ENCODE results near the gene IL3RA. TPM values are rescaled to one million over a fixed set of nuclear protein-coding genes. Genes with fewer than 3 reads are reported as not detected.
A peak's percentile ranks its signal among the peaks of the same experiment; 100 is the strongest.

Gene IL3RA
- total RNA-seq, 1 donor from 2014 or later = 0.97 TPM

GRCh38 chrX:1418901-1419544, 82.4 kb downstream of the IL3RA start:
- no peak overlapping the region for H3K4me3 Mint-ChIP-seq (ENCODE audit: unreplicated experiment)
- H3K4me1 Mint-ChIP-seq (ENCODE audit: unreplicated experiment) = no peaks in the 10 kb centered on the region
- TF ChIP-seq, protein P1, sequence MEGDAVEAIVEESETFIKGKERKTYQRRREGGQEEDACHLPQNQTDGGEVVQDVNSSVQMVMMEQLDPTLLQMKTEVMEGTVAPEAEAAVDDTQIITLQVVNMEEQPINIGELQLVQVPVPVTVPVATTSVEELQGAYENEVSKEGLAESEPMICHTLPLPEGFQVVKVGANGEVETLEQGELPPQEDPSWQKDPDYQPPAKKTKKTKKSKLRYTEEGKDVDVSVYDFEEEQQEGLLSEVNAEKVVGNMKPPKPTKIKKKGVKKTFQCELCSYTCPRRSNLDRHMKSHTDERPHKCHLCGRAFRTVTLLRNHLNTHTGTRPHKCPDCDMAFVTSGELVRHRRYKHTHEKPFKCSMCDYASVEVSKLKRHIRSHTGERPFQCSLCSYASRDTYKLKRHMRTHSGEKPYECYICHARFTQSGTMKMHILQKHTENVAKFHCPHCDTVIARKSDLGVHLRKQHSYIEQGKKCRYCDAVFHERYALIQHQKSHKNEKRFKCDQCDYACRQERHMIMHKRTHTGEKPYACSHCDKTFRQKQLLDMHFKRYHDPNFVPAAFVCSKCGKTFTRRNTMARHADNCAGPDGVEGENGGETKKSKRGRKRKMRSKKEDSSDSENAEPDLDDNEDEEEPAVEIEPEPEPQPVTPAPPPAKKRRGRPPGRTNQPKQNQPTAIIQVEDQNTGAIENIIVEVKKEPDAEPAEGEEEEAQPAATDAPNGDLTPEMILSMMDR (IDR thresholded peaks at IDR 0.05; ENCODE audit: unreplicated experiment) = no peak
- peaks cover 8% of the 10 kb centered on the region for H3K9me3 Mint-ChIP-seq (ENCODE audit: unreplicated experiment)
- DNase-seq (ENCODE audit: low spot score) = no peak
- H3K27ac Mint-ChIP-seq (ENCODE audit: unreplicated experiment) = no peak overlapping the region
- peaks cover 30% of the 10 kb centered on the region for H3K27me3 Mint-ChIP-seq (ENCODE audit: unreplicated experiment)
- peaks cover 36% of the 10 kb centered on the region for H3K36me3 Mint-ChIP-seq (ENCODE audit: low read depth, unreplicated experiment)

GRCh38 chrX:1419545-1420355, 83.2 kb downstream of the IL3RA start:
- H3K36me3 Mint-ChIP-seq (ENCODE audit: low read depth, unreplicated experiment) = peaks cover 42% of the 10 kb centered on the region
- H3K4me3 Mint-ChIP-seq (ENCODE audit: unreplicated experiment) = peak overlapping the region; percentile 73
- H3K27ac Mint-ChIP-seq (ENCODE audit: unreplicated experiment) = peak overlapping the region; percentile 39
- TF ChIP-seq, protein P1 (IDR thresholded peaks at IDR 0.05; ENCODE audit: unreplicated experiment) = no peak
- no peaks in the 10 kb centered on the region for H3K4me1 Mint-ChIP-seq (ENCODE audit: unreplicated experiment)
- peaks cover 14% of the 10 kb centered on the region for H3K9me3 Mint-ChIP-seq (ENCODE audit: unreplicated experiment)
- peaks cover 28% of the 10 kb centered on the region for H3K27me3 Mint-ChIP-seq (ENCODE audit: unreplicated experiment)
- no peak for DNase-seq (ENCODE audit: low spot score)

DNA sequence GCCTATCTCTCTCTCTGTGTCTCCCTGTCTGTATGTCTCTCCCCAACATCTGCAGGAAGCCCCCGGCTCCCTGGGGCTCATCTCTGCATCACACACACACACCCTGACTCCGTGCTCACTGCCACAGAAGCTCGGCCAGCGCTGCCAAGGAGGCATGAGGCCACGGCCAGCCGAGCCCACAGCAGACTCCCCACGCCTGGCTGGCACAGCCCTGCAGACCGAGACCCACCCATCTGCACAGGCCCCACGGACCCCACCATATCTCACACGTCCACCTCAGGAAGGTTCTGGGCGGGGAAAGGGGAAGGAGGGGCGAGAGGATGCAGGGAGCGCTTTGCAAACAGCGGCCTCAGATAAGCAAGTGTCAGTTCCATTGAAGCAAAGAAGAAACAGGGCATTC, 83.8 kb downstream of the IL3RA start:
- no peaks in the 10 kb centered on the region for H3K4me1 Mint-ChIP-seq (ENCODE audit: unreplicated experiment)
- no peak overlapping the region for H3K27ac Mint-ChIP-seq (ENCODE audit: unreplicated experiment)
- DNase-seq (ENCODE audit: low spot score) = no peak
- H3K4me3 Mint-ChIP-seq (ENCODE audit: unreplicated experiment) = peak overlapping the region; percentile 73
- peaks cover 33% of the 10 kb centered on the region for H3K27me3 Mint-ChIP-seq (ENCODE audit: unreplicated experiment)
- H3K9me3 Mint-ChIP-seq (ENCODE audit: unreplicated experiment) = peaks cover 19% of the 10 kb centered on the region
- TF ChIP-seq, protein P1 (IDR thresholded peaks at IDR 0.05; ENCODE audit: unreplicated experiment) = no peak
- H3K36me3 Mint-ChIP-seq (ENCODE audit: low read depth, unreplicated experiment) = peaks cover 43% of the 10 kb centered on the region

- Mint-ChIP-seq H3K4me1 (ENCODE audit: unreplicated experiment) (no peaks in the 10 kb centered on the region), H3K9me3 (ENCODE audit: unreplicated experiment) (peaks cover 22% of the 10 kb centered on the region), H3K27ac (ENCODE audit: unreplicated experiment) (peak overlapping the region; percentile 36), H3K4me3 (ENCODE audit: unreplicated experiment) (peak overlapping the region; percentile 65), H3K27me3 (ENCODE audit: unreplicated experiment) (peaks cover 33% of the 10 kb centered on the region), H3K36me3 (ENCODE audit: low read depth, unreplicated experiment) (peaks cover 43% of the 10 kb centered on the region)
- TF ChIP-seq, protein P1 (IDR thresholded peaks at IDR 0.05; ENCODE audit: unreplicated experiment) = no peak
- no peak for DNase-seq (ENCODE audit: low spot score)
These were observed 85.0 kb downstream of the IL3RA start for GRCh38 chrX:1421433-1422134.
